HG03565 (cell line): ENCODE measurements around the gene OR13J1.
"Not testable (repeated sequence)": the region's sequence is repeated elsewhere in the genome, so short reads cannot be mapped to it uniquely, and the experiment has no call there.

ENCODE experiments used
- ATAC-seq: cut with Tn5 transposase; IDR thresholded peaks from one replicate; pipeline ENCODE4 v1.9.1; 2021; ENCODE audit warnings: mild to moderate bottlenecking, moderate library complexity; ENCODE audit not compliant: unreplicated experiment

The OR13J1 gene

GRCh38 chr9:35905051-35905781 is 35.0 kb upstream of the OR13J1 start:
- no peak for ATAC-seq

- no peak for ATAC-seq
These were observed 34.1 kb upstream of the OR13J1 start for GRCh38 chr9:35904338-35904737.

- no peak for ATAC-seq
These were observed 32.8 kb upstream of the OR13J1 start for GRCh38 chr9:35903049-35903448.

DNA sequence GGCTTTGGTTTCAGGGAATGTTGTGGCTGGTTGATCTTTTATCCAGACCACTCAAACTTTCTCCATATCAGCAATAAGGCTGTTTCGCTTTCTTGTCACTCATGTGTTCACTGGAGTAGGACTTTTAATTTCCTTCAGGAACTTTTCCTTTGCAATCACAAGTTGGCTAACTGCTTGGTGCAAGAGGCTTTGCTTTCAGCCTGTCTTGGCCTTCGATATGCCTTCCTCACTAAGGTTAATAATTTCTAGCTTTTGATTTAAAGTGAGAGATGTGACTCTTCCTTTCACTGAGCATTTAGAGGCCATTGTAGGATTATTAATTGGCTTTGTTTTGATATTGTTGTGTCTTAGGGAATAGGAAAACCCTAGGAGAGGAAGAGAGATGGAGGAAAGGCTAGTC is 28.8 kb upstream of the OR13J1 start:
- no peak for ATAC-seq

- no peak for ATAC-seq
These were observed 28.1 kb upstream of the OR13J1 start for GRCh38 chr9:35898337-35898736.

GRCh38 chr9:35897376-35898099 is 27.3 kb upstream of the OR13J1 start:
- not testable (repeated sequence) for ATAC-seq

DNA sequence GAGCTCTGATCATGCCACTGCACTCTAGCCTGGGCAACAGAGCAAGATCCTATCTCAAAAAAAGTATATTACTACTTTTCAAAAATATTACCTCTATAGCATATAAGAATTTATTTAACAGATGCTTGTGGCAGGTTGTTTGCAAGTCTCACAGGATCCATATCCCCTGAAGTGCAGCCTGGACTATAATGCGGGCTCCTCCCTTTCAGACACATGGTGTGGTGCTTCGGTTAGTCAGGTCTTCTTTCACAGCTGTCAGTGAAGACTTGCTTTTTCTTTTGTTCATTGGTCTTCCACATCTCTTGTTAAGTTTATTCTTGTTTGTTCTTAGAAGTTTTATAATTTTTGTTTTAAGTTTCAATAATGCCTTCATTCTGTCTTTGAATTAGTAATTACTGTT is 26.4 kb upstream of the OR13J1 start:
- no peak for ATAC-seq

DNA sequence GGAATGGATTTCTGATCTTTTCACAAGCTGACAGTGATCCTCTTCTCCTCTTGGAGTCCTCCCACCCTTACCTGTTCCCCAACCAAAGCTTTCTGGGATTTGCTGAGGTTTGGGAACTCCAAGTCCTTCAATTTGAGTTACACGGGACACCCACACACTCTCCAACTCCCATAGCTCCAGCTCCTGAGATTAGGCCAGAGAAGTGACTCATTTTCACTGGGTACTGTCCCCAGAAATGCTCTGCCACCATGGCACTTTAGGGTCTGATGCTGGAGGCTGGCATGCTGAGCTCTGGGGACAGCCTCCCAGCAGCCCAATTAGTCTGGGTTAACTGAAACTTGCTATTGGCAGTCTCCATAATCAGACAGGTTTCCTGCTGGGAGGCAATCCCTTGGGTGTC is 21.9 kb upstream of the OR13J1 start:
- no peak for ATAC-seq

DNA sequence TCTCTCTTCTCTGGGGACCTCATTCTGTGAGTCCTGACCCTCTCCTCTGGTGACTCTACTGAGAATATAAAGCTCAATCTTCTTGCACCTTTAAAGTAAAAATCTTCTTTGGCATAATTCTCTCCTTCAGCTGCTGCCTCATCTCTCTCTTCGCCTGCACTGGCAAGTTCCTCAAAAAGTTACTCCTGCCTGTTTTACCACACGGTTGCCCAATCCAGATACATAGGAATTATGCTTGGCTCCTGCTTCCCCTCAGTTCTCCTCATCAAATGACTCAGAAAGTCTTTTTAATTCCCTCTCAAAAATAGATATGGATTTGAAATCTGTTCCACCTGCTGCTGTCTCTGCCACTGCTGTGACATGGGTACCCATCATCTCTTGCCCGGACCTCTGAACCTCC is 21.4 kb upstream of the OR13J1 start:
- no peak for ATAC-seq

- not testable (repeated sequence) for ATAC-seq
These were observed 14.7 kb upstream of the OR13J1 start for GRCh38 chr9:35884908-35885307.

DNA sequence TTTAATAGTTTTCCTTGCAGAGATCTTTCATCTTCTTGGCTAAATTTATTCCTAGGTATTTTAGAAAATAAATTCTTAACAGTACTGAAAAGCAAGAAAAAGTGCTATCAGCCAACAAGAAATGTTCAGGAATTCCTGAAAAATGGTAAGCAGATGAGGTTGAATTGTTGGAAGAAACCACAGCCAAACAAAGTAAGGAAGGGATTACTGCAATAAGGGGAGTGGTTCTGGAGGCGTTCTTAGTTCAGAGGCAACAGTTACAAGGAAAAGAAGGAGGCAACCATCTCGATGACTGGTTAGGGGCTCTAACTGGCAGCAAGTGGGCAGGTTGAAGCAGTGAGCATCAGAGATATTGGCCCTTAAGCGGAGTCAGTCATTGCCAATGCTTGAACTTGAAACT is 12.8 kb upstream of the OR13J1 start:
- no peak for ATAC-seq

DNA sequence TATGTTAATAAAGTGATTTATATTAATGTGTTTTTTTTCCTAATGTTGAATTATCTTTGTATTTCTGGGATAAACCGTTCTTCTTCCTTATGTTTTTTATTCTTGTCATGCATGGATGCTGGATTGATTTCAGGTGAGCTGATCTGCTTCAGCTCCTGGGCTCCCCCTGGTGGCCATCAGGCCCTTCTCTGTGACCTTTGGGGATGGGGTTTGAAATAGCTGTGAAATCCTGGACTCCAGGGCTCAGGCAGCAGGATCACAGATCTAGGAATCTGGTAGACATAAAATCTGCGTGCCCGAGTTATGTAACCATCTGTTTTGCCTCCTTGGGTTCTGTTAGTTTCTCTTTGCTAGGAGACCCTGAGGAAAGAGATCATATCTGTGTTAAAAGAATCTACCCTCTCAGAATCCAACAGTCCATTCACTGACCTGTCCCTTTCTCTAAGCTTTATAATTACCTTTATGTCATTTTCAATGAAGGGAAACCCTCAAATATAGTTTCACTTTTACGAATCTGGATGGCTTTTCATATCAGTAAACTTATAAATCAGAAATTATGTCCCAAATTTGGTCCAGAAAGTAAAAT is 12.2 kb upstream of the OR13J1 start:
- no peak for ATAC-seq

DNA sequence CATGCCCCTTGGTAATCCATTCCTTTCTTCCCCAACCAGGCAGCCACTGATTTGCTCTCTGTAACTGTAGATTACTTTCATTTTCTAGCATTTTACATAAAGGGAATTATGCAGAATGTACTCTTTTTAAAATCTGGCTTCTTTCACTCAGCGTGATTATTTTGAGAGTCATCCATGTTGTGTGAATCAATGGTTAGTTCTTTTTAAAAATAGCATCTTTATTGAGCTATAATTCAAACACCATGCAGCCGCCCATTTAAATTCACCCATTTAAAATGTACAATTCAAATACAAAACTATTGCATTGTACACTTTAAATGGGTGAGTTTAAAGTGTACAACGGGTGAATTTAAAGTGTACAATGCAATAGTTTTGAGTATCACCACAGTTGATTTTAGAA is 2.3 kb upstream of the OR13J1 start:
- ATAC-seq, result no peak

DNA sequence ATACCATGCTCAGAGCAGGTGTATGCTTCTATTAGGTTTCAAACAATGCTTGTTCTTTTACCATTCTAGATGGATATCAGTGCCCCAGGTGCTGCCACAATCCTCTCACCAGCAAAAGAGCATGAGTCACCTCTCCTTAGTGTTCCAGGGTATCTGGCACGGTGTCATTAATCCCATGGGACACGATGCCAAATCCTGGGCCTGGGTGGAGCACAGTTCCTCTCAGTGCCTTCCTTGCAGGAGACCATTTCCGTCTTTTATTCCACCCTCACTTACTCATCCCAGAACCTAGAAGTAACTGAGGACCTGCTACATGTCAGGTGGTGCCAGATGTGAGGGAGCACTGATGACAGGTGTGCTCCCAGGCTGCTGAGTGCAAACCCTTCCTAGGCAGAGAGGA is 1.3 kb upstream of the OR13J1 start:
- no peak for ATAC-seq

DNA sequence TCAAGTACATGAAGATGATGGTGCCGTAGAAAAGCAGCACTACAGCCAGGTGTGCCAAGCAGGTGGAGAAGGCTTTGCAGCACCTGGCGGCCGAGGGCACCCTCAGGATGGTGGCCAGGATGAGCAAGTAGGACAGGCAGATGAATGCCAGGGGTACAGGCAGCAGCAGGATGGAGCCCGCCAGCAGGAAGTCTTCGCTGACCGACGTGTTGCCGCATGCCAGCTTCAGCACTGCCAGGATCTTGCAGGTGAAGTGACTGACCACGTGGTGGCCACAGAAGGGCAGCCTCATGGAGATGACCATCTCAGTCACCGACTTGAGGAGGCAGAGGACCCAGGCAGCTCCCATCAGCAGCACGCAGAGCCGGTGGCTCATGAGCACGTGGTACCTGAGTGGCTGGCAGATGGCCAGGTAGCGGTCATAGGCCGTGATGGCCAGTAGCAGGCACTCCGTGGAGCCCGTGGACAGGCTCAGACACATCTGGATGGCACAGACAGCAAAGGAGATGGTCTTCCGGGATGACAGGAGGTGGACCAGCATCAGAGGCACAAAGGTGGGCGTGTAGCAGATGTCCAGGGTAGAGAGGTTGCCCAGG is 482 bp downstream of the OR13J1 start:
- no peak for ATAC-seq

DNA sequence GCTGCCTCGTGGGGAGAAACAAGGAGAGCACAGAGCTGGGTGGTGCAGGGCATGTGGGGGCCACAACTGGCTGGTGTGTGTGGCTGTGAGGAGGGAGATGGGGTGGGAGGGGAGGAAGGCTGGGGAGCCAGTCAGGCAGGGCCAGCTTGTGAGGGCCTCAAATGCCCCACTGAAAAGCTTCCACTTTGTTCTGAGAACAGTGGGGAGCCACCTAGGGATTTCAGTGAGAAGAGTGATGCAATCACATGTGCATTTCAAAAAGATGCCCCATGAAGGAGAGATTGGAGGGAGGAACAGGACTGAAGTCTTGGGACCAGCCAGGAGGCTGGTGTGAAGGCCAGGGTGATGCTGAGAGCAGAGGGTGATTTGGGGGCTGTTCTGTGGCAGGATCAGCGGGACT is 1.3 kb downstream of the OR13J1 start:
- ATAC-seq, result no peak

- ATAC-seq, result no peak
These were observed 2.7 kb downstream of the OR13J1 start for GRCh38 chr9:35867538-35867937.

GRCh38 chr9:35864695-35865255 is 5.4 kb downstream of the OR13J1 start:
- ATAC-seq, result no peak

GRCh38 chr9:35863583-35863982 is 6.6 kb downstream of the OR13J1 start:
- no peak for ATAC-seq

DNA sequence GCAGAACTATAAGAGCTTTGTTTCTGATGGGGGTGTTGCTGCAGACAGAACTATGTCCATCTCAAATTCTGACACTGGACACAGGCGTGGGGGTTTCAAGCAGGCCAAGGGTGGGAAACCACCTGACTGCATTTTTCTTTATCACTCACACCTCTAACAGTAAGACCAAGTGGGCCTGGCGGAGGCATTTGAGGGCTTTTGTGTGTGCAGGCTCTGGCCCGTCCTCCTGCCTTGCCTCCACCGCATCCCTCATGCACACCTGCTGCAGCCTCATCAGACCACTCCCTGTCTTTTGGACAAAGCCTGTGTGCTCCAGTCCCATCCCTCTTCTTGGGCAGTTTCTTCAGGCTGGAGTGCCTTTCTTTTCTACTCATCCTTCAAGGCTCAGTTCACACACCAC is 7.9 kb downstream of the OR13J1 start:
- no peak for ATAC-seq

DNA sequence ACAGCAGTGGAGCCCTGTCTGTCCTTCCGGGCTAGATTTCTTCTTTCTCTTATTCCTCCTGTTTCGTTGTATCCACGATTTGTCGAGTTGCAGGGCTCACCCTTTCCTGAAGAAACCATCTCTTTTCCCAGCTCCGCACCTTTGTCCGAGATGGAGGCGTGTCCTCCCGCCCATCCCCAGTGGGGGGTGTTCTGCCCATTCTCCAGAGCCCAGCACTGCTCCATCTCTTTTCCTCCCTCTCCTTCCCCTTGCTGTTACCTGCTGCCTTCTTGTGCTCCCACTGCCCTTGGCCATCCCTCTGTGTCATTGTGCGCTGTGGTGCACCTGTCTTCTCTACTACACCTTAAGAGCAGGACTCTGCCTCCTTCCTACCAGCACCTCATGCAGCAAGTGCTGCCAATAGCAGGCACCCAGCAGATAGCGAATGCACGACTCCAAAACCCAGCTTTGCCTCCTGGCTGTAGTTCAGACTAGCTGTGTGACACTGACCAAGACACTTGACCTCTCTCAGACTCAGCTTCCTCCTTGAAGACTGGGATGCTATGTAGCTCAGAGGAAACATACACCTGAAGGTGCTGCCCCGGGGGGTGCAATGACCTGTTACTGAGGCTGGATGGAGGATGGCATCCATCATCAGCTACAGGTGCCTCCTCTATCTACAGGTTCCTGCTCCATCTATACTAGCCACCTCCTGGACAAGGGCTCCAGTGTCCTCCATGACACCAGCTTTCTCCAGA is 8.9 kb downstream of the OR13J1 start:
- ATAC-seq, result no peak
